ENCODE results near the gene ELAVL1. TPM values are rescaled to one million over a fixed set of nuclear protein-coding genes. Genes with fewer than 3 reads are reported as not detected.

ELAVL1 gene
- total RNA-seq, 1 donor from 2014 or later: 23.1 TPM

GRCh38 chr19:7909471-7910067 lies 95.9 kb downstream of the ELAVL1 start:
- no peak for DNase-seq

DNA sequence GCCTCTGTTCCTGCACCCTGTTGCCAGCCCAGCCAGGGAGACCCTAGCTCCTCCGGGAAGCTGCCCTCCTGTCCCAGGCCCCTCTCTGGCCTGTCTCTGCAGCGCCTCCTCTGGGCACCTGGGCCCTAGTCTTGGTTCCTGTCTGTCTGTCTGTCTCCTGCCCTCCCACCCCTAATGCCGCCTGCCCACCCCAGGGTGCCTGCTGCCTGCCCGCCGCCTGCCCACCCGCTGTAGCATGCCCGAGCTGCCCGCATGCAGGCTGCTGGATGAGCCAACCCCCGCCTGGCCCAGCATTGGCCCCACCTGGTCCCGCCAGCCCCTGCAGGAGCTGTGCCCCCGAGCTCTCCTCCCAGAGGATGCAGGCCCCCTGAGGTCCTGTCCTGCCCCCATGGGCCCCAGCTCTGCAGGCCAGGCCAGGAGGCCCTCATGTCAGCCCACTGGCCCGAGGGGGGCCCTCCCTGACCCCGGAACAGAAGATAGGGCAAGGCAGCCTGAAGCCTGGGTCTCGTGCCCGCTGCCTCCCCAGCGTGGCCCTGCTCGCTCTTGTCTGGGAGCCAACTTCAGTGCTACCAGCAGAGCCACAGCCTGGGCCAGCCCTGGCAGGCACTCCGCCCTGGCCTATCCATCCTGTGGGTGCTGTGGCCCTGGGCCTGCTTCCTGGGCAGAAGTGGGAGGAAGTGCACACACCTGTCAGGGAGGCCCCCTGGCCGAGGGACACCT lies 96.5 kb downstream of the ELAVL1 start:
- DNase-seq: no peak

Other genes starting within 250 kb of the ELAVL1 start
- gene CLEC4M, start 242.4 kb downstream of the ELAVL1 start, total RNA-seq: 0.59 TPM
- gene EVI5L, start 175.4 kb downstream of the ELAVL1 start, total RNA-seq: 8.0 TPM
- gene PRR36, start 131.3 kb downstream of the ELAVL1 start, total RNA-seq: 0.10 TPM
- 3.9 TPM for gene LRRC8E, start 117.1 kb downstream of the ELAVL1 start, total RNA-seq
- 9.7 TPM for gene MAP2K7, start 101.8 kb downstream of the ELAVL1 start, total RNA-seq
- 0.59 TPM for gene TGFBR3L, start 90.8 kb downstream of the ELAVL1 start, total RNA-seq
- 5.6 TPM for gene SNAPC2, start 85.3 kb downstream of the ELAVL1 start, total RNA-seq
- 1.4 TPM for gene CTXN1, start 79.5 kb downstream of the ELAVL1 start, total RNA-seq
- 36.3 TPM for gene TIMM44, start 62.0 kb downstream of the ELAVL1 start, total RNA-seq
- 0.39 TPM for gene CCL25, start 47.1 kb upstream of the ELAVL1 start, total RNA-seq
- gene FBN3, start 144.0 kb upstream of the ELAVL1 start, total RNA-seq: 6.9 TPM
- 55.2 TPM for gene CERS4, start 203.7 kb upstream of the ELAVL1 start, total RNA-seq

Data from skin of body (tissue), 2 donors.